HG03139 (cell line): ENCODE data around the gene CCL15.
"Not testable (repeated sequence)": the region's sequence is repeated elsewhere in the genome, so short reads cannot be mapped to it uniquely, and the experiment has no call there.

Experiments used
- ATAC-seq: cut with Tn5 transposase; IDR thresholded peaks from one replicate; pipeline ENCODE4 v1.9.1; 2021; ENCODE audit not compliant: unreplicated experiment

CCL15 gene, protein sequence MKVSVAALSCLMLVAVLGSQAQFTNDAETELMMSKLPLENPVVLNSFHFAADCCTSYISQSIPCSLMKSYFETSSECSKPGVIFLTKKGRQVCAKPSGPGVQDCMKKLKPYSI

GRCh38 chr17:36001110-36001771 lies at the start of gene CCL15:
TSS of gene CCL15 (minus strand) at chr17:36001553. CDS start at chr17:36001492, 61 bp downstream.
- ATAC-seq = no peak

DNA sequence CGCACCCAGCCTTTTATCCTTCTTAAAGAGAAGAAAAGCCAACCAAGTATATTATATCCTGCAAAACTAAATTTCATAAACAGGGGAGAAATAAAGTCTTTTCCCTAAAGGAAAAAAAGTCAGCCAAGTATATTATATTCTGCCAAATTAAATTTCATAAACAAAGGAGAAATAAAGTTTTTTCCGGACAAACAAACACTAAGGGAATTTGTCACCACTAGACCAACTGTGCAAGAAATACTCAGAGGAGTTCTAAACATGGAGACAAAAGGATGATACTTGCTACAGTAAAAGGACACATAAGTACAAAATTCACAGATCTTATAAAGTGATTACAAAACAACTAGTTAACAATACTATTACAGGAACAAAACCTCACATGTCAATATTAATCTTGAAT lies 48.3 kb upstream of the CCL15 start:
- no peak for ATAC-seq

DNA sequence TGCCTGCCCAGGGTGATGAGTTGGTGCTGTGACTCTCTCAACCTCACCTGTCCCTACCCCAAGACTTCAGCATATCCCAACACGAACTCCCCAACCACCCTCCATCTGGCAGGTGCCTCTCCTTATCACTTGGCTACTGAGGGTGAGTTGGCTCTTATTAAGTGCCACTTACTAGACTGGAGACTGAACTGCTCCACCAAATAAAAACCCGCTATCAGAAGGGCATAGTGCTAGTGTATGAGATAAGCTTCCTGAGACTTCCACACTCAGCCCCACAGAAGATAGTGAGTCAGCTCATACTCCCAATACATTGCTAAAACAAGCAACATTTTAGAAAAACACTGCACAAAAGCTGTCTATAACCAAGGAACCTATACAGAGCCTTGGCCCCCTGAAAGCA lies 46.7 kb upstream of the CCL15 start:
- no peak for ATAC-seq

- no peak for ATAC-seq
Measured at GRCh38 chr17:36036235-36036634, 34.9 kb upstream of the CCL15 start.

DNA sequence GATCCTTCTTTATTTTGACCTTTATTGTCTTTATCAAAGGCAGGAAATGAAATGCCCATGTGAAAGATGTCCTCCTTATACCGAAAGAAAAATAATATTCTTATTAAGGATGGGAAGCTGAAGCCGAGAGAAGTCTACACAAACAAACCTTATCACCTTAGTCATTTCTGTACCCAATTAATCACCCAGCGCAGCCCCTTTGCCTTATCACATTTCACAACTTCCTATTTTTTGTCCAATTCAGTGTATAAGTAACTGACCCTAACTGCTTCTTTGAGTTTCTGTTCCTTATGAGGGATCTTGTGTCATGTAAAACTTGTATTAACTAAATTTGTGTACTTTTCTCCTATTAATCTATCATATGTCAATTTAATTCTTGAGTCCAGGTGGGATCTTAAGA lies 32.8 kb upstream of the CCL15 start:
- no peak for ATAC-seq

GRCh38 chr17:36030956-36031355 lies 29.6 kb upstream of the CCL15 start:
- no peak for ATAC-seq

DNA sequence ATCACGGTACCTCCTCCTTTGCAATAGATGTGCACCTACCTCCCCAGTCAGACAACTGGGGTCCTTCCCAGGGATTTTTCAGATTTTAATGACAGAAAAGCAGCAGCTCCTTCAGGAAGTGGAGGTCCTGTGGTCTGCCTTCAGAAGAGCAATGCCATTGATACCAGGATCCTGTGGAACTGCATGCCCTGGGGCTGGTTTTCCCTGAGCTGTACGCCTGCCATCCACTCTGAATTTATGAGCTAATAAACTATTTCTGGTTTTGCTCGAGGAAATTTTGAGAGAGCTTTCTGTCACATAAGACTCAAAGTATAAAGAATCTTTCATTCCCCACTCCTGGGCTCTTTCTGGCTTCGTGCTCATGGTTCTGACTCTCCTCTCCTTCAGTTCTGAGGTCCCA lies 26.4 kb upstream of the CCL15 start:
- no peak for ATAC-seq

DNA sequence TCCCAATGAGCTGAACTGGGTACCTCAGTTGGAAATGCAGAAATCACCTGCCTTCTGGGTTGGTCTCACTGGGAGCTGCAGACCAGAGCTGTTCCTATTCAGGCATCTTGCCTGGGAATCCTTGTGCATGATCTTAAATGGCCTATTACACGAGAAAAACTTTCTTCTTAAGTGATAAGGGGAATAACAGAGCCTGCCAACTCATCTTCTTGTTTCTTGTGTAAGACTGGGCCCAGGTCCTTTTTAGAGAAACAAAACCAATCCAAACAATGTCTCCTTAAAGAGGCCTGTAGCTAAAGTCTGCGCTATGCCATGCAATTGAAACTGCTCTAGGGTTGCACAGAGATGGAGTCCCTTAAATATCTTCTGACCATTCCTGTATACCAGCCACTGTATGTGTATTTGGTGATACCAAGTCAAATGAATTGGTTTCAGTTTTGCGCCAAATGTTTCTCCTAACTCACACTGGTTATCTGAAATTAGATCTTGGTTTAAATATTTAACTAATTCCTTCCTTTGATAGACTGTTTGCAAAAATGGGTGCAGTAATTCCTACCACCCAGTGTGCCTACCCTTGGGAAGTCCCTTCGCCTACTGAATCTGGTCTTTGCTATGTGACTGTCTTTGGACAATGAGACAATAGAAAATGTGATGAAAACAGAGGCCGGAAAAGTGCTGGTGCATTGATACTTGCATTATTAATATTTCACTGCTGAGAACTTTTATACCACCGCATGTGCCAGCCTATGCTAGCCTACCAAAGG lies 22.9 kb upstream of the CCL15 start:
- no peak for ATAC-seq

- ATAC-seq = no peak
Measured at GRCh38 chr17:36019423-36019822, 18.1 kb upstream of the CCL15 start.

- no peak for ATAC-seq
Measured at GRCh38 chr17:36017799-36018198, 16.4 kb upstream of the CCL15 start, which contains the start of gene CCL23. TSS of gene CCL23 (minus strand) at chr17:36017972. CDS start at chr17:36017897, 75 bp downstream.

GRCh38 chr17:36016555-36016954 lies 15.2 kb upstream of the CCL15 start:
- no peak for ATAC-seq

DNA sequence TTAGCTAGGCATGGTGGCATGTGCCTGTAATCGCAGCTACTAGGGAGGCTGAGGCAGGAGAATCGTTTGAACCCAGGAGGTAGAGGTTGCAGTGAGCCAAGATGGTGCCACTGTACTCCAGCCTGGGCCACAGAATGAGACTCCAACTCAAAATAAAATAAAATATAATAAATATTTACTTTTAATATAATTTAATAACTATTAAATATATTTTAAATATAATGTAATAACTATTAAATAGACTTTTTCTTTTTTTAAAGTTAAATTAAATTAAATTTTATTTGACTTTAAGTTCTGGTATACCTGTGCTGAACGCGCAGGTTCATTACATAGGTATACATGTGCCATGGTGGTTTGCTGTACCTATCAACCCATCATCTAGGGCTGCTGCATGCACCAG lies 14.5 kb upstream of the CCL15 start:
- not testable (repeated sequence) for ATAC-seq

DNA sequence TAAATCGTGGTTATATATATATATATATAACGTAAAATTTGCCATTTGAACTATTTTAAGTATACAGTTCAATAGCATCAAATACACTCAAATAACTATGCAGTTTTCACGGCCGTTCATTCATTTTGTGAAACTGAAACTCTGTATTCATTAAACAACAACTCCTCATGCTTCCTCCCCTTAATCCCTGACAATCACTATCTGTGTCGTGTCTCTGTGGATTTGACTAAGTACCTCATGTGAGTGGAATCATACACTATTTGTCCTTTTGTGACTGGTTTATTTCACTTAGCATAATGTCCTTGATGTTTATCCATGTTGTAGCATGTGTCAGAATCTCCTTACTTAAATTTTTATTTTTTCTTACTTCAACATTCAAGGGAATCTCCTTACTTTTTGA lies 13.6 kb upstream of the CCL15 start:
- ATAC-seq = no peak

GRCh38 chr17:36011201-36011600 lies 9.8 kb upstream of the CCL15 start:
- no peak for ATAC-seq

DNA sequence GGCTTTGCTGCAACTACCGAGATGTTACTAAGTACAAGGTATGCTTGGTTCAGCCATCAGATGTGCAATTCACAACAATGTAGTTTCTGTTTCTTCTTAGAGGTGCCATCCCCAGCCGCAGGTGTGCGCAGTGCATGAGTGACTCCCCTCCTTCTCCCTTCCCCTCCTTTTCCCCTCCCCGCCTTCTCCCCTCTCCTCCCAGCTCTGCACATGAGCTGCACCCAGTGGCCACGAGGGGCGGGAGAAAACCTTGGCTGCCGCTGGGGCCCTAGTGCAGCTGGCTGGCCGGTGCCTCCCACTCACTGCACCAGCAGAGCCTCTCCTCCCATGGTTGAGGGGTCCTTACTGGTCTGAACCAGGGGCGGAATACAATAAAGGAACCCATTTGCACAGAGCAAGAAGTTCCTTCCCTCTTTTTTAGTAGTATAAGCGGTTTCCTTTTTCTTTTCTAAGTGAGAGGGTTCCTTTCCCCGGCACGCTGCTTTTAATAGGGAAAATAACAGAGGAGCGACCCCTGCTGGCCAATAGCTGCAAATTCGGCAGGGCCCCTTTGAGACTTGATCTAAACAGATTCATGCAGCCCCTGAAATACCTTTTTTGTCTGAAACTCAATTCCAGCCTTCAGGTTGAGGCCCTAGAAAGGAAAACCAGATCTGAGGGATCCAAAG lies 7.8 kb upstream of the CCL15 start:
- ATAC-seq = no peak

DNA sequence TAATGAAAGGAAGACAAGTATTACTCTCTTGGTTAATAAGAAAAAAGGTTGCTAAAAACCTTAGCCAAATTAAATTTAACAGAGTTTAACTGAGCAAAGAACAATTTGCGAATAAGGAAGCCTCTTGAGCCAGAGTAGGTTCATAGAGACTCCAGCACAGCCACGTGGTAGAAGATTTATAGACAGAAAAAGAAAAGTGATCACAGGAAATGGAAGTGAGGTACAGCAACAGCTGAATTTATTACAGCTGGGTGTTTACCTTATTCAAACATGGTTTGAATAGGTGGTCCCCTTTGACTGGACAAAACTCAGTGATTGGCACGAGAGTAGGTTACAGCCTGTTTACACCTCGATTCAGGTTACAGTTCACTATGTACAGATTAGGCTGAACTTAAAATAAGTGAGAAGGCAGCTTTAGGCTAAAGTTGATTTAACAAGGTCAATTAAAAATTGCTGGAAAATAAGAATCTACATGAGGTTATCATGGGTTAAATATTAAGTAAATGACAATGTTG lies 3.3 kb upstream of the CCL15 start:
- no peak for ATAC-seq

DNA sequence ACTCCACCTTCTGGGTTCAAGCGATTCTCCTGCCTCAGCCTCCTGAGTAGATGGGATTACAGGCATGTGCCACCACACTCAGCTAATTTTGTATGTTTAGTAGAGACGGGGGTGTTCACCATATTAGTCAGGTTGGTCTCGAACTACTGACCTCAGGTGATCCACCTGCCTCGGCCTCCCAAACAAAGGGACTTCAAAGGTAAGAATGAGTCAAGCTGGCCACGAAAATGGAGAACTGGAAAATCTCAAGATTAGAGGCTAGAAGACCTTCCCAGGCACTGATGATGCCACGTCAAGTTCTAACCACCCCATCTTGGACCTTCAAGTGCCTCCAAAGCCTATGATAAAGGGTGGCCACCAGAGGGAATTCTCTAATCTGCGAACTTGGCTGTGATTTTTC lies 1.3 kb upstream of the CCL15 start:
- ATAC-seq = no peak

GRCh38 chr17:36001862-36002603 lies 680 bp upstream of the CCL15 start:
- ATAC-seq = no peak

- ATAC-seq = no peak
Measured at GRCh38 chr17:36000732-36001109, 632 bp downstream of the CCL15 start.

DNA sequence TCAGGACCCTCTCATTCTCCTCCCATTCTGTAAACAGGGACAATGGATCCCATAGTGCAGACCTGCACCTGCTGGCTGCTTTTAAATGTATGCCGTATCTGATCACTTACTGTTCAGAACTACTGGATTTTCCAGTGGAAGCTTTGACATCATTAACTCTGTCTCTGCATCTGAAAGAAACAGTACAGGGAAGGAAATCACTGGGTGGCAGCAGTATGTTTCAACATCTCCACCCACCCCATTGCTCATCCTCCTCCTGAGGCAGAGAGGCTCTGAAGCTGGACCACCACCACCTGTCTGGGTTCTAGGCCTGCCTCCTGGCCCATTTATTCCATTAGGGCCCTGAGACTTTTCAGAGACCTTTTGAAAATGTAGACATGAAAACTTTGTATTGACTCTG lies 2.6 kb downstream of the CCL15 start:
- ATAC-seq = no peak

DNA sequence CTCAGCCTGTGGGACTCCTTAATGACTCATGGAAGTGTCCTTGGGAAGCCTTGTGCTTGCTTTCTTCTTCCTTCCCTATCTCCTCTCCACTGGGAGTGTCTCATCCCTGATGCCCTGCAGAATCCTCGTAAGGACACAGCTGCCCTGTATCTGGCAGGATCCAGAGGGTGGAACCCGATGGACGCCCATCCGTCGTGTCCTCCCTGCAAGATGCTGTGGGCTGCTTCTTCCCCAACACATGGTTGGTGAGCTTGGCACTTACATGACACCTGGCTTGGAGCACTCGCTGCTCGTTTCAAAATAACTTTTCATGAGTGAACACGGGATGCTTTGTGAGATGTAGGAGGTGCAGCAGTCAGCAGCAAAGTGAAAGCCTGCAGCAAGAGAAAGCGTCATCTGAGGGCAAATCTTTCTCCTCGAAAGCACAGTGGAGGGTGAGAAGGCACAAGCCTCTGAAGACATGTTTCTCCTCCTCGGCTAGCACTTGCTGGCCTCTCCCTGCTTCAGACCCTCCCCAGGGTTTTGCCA lies 3.3 kb downstream of the CCL15 start:
- no peak for ATAC-seq
